Non-pigmented ciliary epithelial cell (primary cell): ENCODE measurements around the gene PPP2R2B.

Source experiments
- DNase-seq: peaks from one replicate; pipeline ENCODE4 v3.0.0-alpha.2; 2010; ENCODE audit warnings: low read depth

Gene PPP2R2B

GRCh38 chr5:146878476-146879172 is at the start of gene PPP2R2B:
PPP2R2B (minus strand) TSS chr5:146878757.
- DNase-seq: no peak

- DNase-seq: no peak
These were observed 45.6 kb upstream of the PPP2R2B start for GRCh38 chr5:146924132-146924531.

- no peak for DNase-seq
These were observed 42.7 kb upstream of the PPP2R2B start for GRCh38 chr5:146921225-146921624.

GRCh38 chr5:146920351-146920881 is 41.9 kb upstream of the PPP2R2B start:
- no peak for DNase-seq

- DNase-seq: no peak
These were observed 40.7 kb upstream of the PPP2R2B start for GRCh38 chr5:146919304-146919703.

- no peak for DNase-seq
These were observed 39.4 kb upstream of the PPP2R2B start for GRCh38 chr5:146917931-146918330.

- no peak for DNase-seq
These were observed 34.3 kb upstream of the PPP2R2B start for GRCh38 chr5:146912874-146913273.

- DNase-seq: no peak
These were observed 31.7 kb upstream of the PPP2R2B start for GRCh38 chr5:146910239-146910638.

GRCh38 chr5:146909255-146910068 is 30.9 kb upstream of the PPP2R2B start:
- DNase-seq: no peak

GRCh38 chr5:146906803-146907202 is 28.2 kb upstream of the PPP2R2B start:
- no peak for DNase-seq

- DNase-seq: no peak
These were observed 26.3 kb upstream of the PPP2R2B start for GRCh38 chr5:146904890-146905289.

GRCh38 chr5:146903789-146904188 is 25.2 kb upstream of the PPP2R2B start:
- DNase-seq: no peak

GRCh38 chr5:146902471-146902870 is 23.9 kb upstream of the PPP2R2B start:
- no peak for DNase-seq

GRCh38 chr5:146897061-146897460 is 18.5 kb upstream of the PPP2R2B start:
- DNase-seq: no peak

GRCh38 chr5:146894753-146895521 is 16.4 kb upstream of the PPP2R2B start:
- no peak for DNase-seq

GRCh38 chr5:146893991-146894390 is 15.4 kb upstream of the PPP2R2B start:
- DNase-seq: no peak

GRCh38 chr5:146892231-146892630 is 13.7 kb upstream of the PPP2R2B start:
- DNase-seq: no peak

- DNase-seq: no peak
These were observed 13.0 kb upstream of the PPP2R2B start for GRCh38 chr5:146891511-146891910.

- DNase-seq: no peak
These were observed 12.3 kb upstream of the PPP2R2B start for GRCh38 chr5:146890731-146891440.

- no peak for DNase-seq
These were observed 11.5 kb upstream of the PPP2R2B start for GRCh38 chr5:146890066-146890465.

- no peak for DNase-seq
These were observed 10.6 kb upstream of the PPP2R2B start for GRCh38 chr5:146889169-146889568.
